ENCODE data around the gene STYX. TPM values are rescaled to one million over a fixed set of nuclear protein-coding genes. Genes with fewer than 3 reads are reported as not detected.

The STYX gene
- polyA plus RNA-seq, 1 of the 3 experiments (the other 2 are of a cell fraction): 3.5 TPM

GRCh38 chr14:52789118-52789517 lies 59.2 kb downstream of the STYX start (continued):
- no peak for TF ChIP-seq REST (IDR thresholded peaks at IDR 0.05; ENCODE audit: low read depth, low read length)
- no peak for TF ChIP-seq FOSL2 (IDR thresholded peaks at IDR 0.05; ENCODE audit: borderline replicate concordance, low read depth)
- TF ChIP-seq TAF1 (IDR thresholded peaks at IDR 0.05; ENCODE audit: borderline replicate concordance, low read depth, low read length): no peak
- TF ChIP-seq MAX (IDR thresholded peaks at IDR 0.05; ENCODE audit: low read depth): no peak
- no peak for TF ChIP-seq SMC3 (IDR thresholded peaks at IDR 0.05; ENCODE audit: low read depth, low read length)
- no peak for TF ChIP-seq RAD21 (IDR thresholded peaks at IDR 0.05; ENCODE audit: low read length)
- TF ChIP-seq NRF1 (IDR thresholded peaks at IDR 0.05; ENCODE audit: low read depth, low read length): no peak
- no peak for TF ChIP-seq CHD2 (IDR thresholded peaks at IDR 0.05; ENCODE audit: low read length, partially characterized antibody)

DNA sequence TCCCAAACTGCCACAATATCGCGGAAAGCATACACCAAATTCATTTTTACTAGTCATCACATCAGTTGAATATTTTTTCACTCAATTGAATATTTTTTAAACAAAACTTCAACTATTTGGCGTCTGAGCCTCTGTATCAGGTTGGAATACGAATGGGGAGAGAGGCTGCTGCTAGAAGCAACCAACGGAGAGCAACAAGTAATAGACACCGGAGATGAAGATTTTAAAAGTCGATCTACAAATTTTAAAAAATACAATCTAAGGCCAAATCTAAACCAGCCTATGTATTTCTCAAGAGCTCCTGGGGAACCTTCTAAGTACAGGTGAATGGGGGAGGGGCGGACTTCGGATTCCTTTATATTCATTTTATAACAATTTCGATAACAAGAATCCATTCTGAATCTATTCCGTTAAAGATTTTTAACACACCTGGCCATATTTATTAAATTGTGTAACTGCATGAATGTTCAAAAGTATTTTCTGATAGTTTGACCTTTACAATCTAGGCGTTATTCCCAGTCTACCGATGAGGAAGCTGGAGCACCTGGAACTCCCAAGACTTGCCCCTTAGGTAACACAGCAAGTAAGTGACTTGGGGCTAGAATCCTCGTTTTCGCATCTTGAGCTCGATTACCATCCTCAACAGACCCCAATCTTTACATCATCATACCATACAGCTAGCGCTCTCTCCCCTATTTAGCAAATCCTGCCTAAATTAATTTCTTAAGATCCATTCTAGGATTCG lies 60.2 kb downstream of the STYX start:
- Histone ChIP-seq H3K9me2 (no peaks in the 10 kb centered on the region), H2AFZ (ENCODE audit: low read depth) (peak overlapping the region; percentile 75; the same call in 1 of the 2 replicates), H3K79me2 (ENCODE audit: insufficient read depth) (peaks cover 68% of the 10 kb centered on the region), H3K27me3 (ENCODE audit: insufficient read depth) (no peaks in the 10 kb centered on the region), H3K4me2 (peak overlapping the region; percentile 81), H3K36me3 (replicated peaks in 1 of 2; ENCODE audit: control insufficient read depth in 1 of 2, insufficient read depth in 2 of 2, low read length in 1 of 2) (peaks cover 4 to 16% of the 10 kb centered on the region in 2 experiments), H3K27ac (ENCODE audit: low read depth in 2 of 2, low read length in 1 of 2) (peak overlapping the region; percentile 87 to 89), H4K20me1 (ENCODE audit: insufficient read depth) (peaks cover 19% of the 10 kb centered on the region), H3K4me1 (ENCODE audit: control insufficient read depth in 1 of 2, insufficient read depth in 2 of 2, low read depth in 1 of 2, low read length in 1 of 2) (peaks cover 0 to 7% of the 10 kb centered on the region in 2 experiments; a peak in 2 of 4 replicates), H3K9me3 (no peaks in the 10 kb centered on the region), H3K4me3 (ENCODE audit: low read depth in 2 of 2, low read length in 1 of 2) (peak overlapping the region; percentile 70 to 73), H3F3A (replicated peaks; ENCODE audit: insufficient read depth) (peaks cover 13% of the 10 kb centered on the region), H3K9ac (peak overlapping the region; percentile 85)
- CTCF ChIA-PET: interaction anchor here (1.0 to 1.6 kb wide), 3 partner anchors 13 to 39 kb away, joined by 3 read pairs; no protein-coding TSS in a partner anchor
- POLR2A ChIA-PET: interaction anchor here (0.8 to 2.1 kb wide), 2 partner anchors 238 to 363 kb away, joined by 4 to 5 read pairs; partner anchors contain the start of genes DDHD1, GPR137C and TXNDC16
- DNase-seq: no peak
- 3% methylated on average over 18 of the region's 18 CpGs for WGBS (ENCODE audit: low lambda C conversion rate)
- TF ChIP-seq MAX (IDR thresholded peaks at IDR 0.05; ENCODE audit: low read depth): no peak

Data from SK-N-SH (cell line).